ENCODE results near the gene RHOT2. TPM values are rescaled to one million over a fixed set of nuclear protein-coding genes. Genes with fewer than 3 reads are reported as not detected.

The RHOT2 gene
- total RNA-seq, 1 experiment from 2014 or later: 98.5 TPM

GRCh38 chr16:703406-703805 lies 35.5 kb downstream of the RHOT2 start (continued):
- TF ChIP-seq ATF3 (IDR thresholded peaks at IDR 0.05) (no peak), RAD21 (IDR thresholded peaks at IDR 0.05; ENCODE audit: low read depth) (no peak), POLR2AphosphoS5 (IDR thresholded peaks at IDR 0.05; ENCODE audit: low read depth, low read length) (no peak)
- TF ChIP-seq, protein P1, sequence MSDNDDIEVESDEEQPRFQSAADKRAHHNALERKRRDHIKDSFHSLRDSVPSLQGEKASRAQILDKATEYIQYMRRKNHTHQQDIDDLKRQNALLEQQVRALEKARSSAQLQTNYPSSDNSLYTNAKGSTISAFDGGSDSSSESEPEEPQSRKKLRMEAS (IDR thresholded peaks at IDR 0.05): no peak

GRCh38 chr16:704047-704446 lies 36.1 kb downstream of the RHOT2 start:
- H3K9ac ChIP-seq (ENCODE audit: low read length): peak overlapping the region; percentile 91
- peak overlapping the region; percentile 97 for H3K4me2 ChIP-seq (ENCODE audit: low read length)
- TF ChIP-seq EGR1 (IDR thresholded peaks at IDR 0.05; ENCODE audit: low read depth): no peak
- TF ChIP-seq FOSL1 (IDR thresholded peaks at IDR 0.05; ENCODE audit: low read depth): no peak
- no peak for TF ChIP-seq POLR2A (IDR thresholded peaks at IDR 0.05; ENCODE audit: borderline replicate concordance, extremely low read depth, insufficient read depth, insufficient read length)
- no peak for TF ChIP-seq YY1 (IDR thresholded peaks at IDR 0.05; ENCODE audit: extremely low read depth, insufficient replicate concordance, low read depth, low read length)
- TF ChIP-seq ATF3 (IDR thresholded peaks at IDR 0.05): no peak
- TF ChIP-seq ELF1 (IDR thresholded peaks at IDR 0.05; ENCODE audit: borderline replicate concordance, low read depth): no peak
- no peak for TF ChIP-seq SIN3A (IDR thresholded peaks at IDR 0.05; ENCODE audit: low read depth)
- no peak for TF ChIP-seq RAD21 (IDR thresholded peaks at IDR 0.05; ENCODE audit: low read depth)
- TF ChIP-seq EZH2 (IDR thresholded peaks at IDR 0.05): no peak
- TF ChIP-seq POLR2AphosphoS5 (IDR thresholded peaks at IDR 0.05; ENCODE audit: low read depth, low read length): no peak
- no peak for TF ChIP-seq CBX3 (IDR thresholded peaks at IDR 0.05; ENCODE audit: low read depth)
- TF ChIP-seq REST (IDR thresholded peaks at IDR 0.05; ENCODE audit: low read depth): no peak
- no peak for TF ChIP-seq SP1 (IDR thresholded peaks at IDR 0.05; ENCODE audit: low read depth)
- TF ChIP-seq JUND (IDR thresholded peaks at IDR 0.05): no peak
- no peak for TF ChIP-seq EZH2phosphoT487 (IDR thresholded peaks at IDR 0.05; ENCODE audit: borderline replicate concordance)
- TF ChIP-seq, protein P1 (IDR thresholded peaks at IDR 0.05): no peak
- TF ChIP-seq ZNF274 (IDR thresholded peaks at IDR 0.05; ENCODE audit: low read depth, low read length): no peak
- peaks cover 38% of the 10 kb centered on the region for H3K79me2 ChIP-seq (ENCODE audit: insufficient read depth, low read length)
- intact Hi-C loops (cut with micrococcal nuclease): no loop called here
- H3K27ac ChIP-seq (ENCODE audit: low read depth, low read length): peak overlapping the region; percentile 87
- H3K4me1 ChIP-seq (ENCODE audit: control insufficient read depth in 1 of 2, insufficient read depth in 2 of 2, low read length in 2 of 2): peaks cover 0 to 21% of the 10 kb centered on the region in 2 experiments; a peak in 3 of 4 replicates
- CTCF ChIA-PET: interaction anchor here (1.2 kb wide), 1 partner anchor 16 kb away, joined by 3 read pairs; no protein-coding TSS in a partner anchor
- no TSS peak for BruUV-seq (replicated peaks)
- no peak overlapping the region for H2AFZ ChIP-seq (ENCODE audit: low read depth, low read length, poor library complexity, severe bottlenecking)
- H3K4me3 ChIP-seq (replicated peaks in 1 of 2; ENCODE audit: low read depth in 1 of 2, low read length in 2 of 2): peak overlapping the region; percentile 77 to 92
- RAD21 ChIA-PET (ENCODE audit: low non-redundant PET in 1 of 2, low total read pairs in 2 of 2, uncharacterized antibody in 2 of 2, unreplicated experiment in 2 of 2): no interaction called here
- H3K9me2 ChIP-seq (ENCODE audit: insufficient read depth): no peaks in the 10 kb centered on the region
- POLR2A ChIA-PET: no interaction called here
- H3K36me3 ChIP-seq (ENCODE audit: control insufficient read depth in 1 of 2, insufficient read depth in 2 of 2, low read length in 2 of 2): no peaks in the 10 kb centered on the region; a peak in 2 of 4 replicates
- no peak for DNase-seq (ENCODE audit: low read depth, low spot score)
- no peak for ATAC-seq
- H4K20me1 ChIP-seq (ENCODE audit: insufficient read depth): no peaks in the 10 kb centered on the region
- no peaks in the 10 kb centered on the region for H3K27me3 ChIP-seq (ENCODE audit: insufficient read depth, low read length)
- no peaks in the 10 kb centered on the region for H3K9me3 ChIP-seq (ENCODE audit: control insufficient read depth in 1 of 2, insufficient read depth in 1 of 2, low read depth in 1 of 2, low read length in 2 of 2)

Measured in HCT116 (cell line).